GM21576 (cell line): Measurements from ENCODE around the gene LRRC28.

Experiments used
- ATAC-seq: cut with Tn5 transposase; IDR thresholded peaks from one replicate; pipeline ENCODE4 v1.9.1; 2021; ENCODE audit warnings: mild to moderate bottlenecking, moderate library complexity; ENCODE audit not compliant: unreplicated experiment

The LRRC28 gene

GRCh38 chr15:99249270-99249841, 1.9 kb upstream of the LRRC28 start, which contains the start of gene TTC23:
TSS of gene TTC23 (minus strand) at chr15:99249581. CDS start at chr15:99228712, 20,869 bp downstream.
- ATAC-seq, result no peak

- ATAC-seq, result no peak
Measured at GRCh38 chr15:99250001-99250400, 1.3 kb upstream of the LRRC28 start.

GRCh38 chr15:99250494-99250856, 806 bp upstream of the LRRC28 start:
- ATAC-seq, result no peak

- no peak for ATAC-seq
Measured at GRCh38 chr15:99252326-99252725, 1.0 kb downstream of the LRRC28 start.

- ATAC-seq, result no peak
Measured at GRCh38 chr15:99253381-99254090, 2.3 kb downstream of the LRRC28 start.

- no peak for ATAC-seq
Measured at GRCh38 chr15:99257107-99257750, 5.9 kb downstream of the LRRC28 start.

- ATAC-seq, result no peak
Measured at GRCh38 chr15:99264125-99264524, 12.8 kb downstream of the LRRC28 start.

- ATAC-seq, result no peak
Measured at GRCh38 chr15:99265541-99266070, 14.3 kb downstream of the LRRC28 start.

- no peak for ATAC-seq
Measured at GRCh38 chr15:99267957-99268356, 16.7 kb downstream of the LRRC28 start.

- ATAC-seq, result no peak
Measured at GRCh38 chr15:99268431-99268830, 17.1 kb downstream of the LRRC28 start.

GRCh38 chr15:99273801-99274200, 22.5 kb downstream of the LRRC28 start:
- ATAC-seq, result no peak

GRCh38 chr15:99275061-99275460, 23.8 kb downstream of the LRRC28 start:
- ATAC-seq, result no peak

- ATAC-seq, result no peak
Measured at GRCh38 chr15:99275525-99276128, 24.3 kb downstream of the LRRC28 start.

GRCh38 chr15:99279290-99279689, 28.0 kb downstream of the LRRC28 start:
- no peak for ATAC-seq

- ATAC-seq, result no peak
Measured at GRCh38 chr15:99279827-99280226, 28.5 kb downstream of the LRRC28 start.

GRCh38 chr15:99282121-99282520, 30.8 kb downstream of the LRRC28 start:
- no peak for ATAC-seq

GRCh38 chr15:99282586-99282985, 31.3 kb downstream of the LRRC28 start:
- no peak for ATAC-seq

GRCh38 chr15:99283717-99284116, 32.4 kb downstream of the LRRC28 start:
- no peak for ATAC-seq

GRCh38 chr15:99291643-99292042, 40.4 kb downstream of the LRRC28 start:
- ATAC-seq, result no peak

- no peak for ATAC-seq
Measured at GRCh38 chr15:99295840-99296239, 44.6 kb downstream of the LRRC28 start.

- no peak for ATAC-seq
Measured at GRCh38 chr15:99296386-99296785, 45.1 kb downstream of the LRRC28 start.

- no peak for ATAC-seq
Measured at GRCh38 chr15:99303907-99304306, 52.6 kb downstream of the LRRC28 start.
